Raji (cell line): ENCODE results near the gene TTC39C.

ENCODE experiments used
- POLR2A ChIP-seq: IDR thresholded peaks from 2 replicates; pipeline ENCODE4 v1.6.1; 2011; ENCODE audit warnings: low read depth, low read length, control low read depth; ENCODE audit not compliant: insufficient read depth

The TTC39C gene

GRCh38 chr18:24080861-24081260 is 66.3 kb downstream of the TTC39C start:
- no peak for TF ChIP-seq POLR2A

- no peak for TF ChIP-seq POLR2A
These were observed 69.0 kb downstream of the TTC39C start for GRCh38 chr18:24083550-24083949.

- TF ChIP-seq POLR2A = no peak
These were observed 71.5 kb downstream of the TTC39C start for GRCh38 chr18:24086082-24086481.

- TF ChIP-seq POLR2A = no peak
These were observed 74.5 kb downstream of the TTC39C start for GRCh38 chr18:24089076-24089475.

GRCh38 chr18:24089515-24090337 is 75.2 kb downstream of the TTC39C start:
- no peak for TF ChIP-seq POLR2A

- no peak for TF ChIP-seq POLR2A
These were observed 76.3 kb downstream of the TTC39C start for GRCh38 chr18:24090876-24091275.

- no peak for TF ChIP-seq POLR2A
These were observed 80.0 kb downstream of the TTC39C start for GRCh38 chr18:24094561-24094960.

- no peak for TF ChIP-seq POLR2A
These were observed 81.4 kb downstream of the TTC39C start for GRCh38 chr18:24095976-24096375.

- no peak for TF ChIP-seq POLR2A
These were observed 88.9 kb downstream of the TTC39C start for GRCh38 chr18:24103320-24104021.

GRCh38 chr18:24104486-24104885 is 89.9 kb downstream of the TTC39C start:
- no peak for TF ChIP-seq POLR2A

- no peak for TF ChIP-seq POLR2A
These were observed 94.1 kb downstream of the TTC39C start for GRCh38 chr18:24108641-24109040.

- no peak for TF ChIP-seq POLR2A
These were observed 97.4 kb downstream of the TTC39C start for GRCh38 chr18:24111936-24112335.

- no peak for TF ChIP-seq POLR2A
These were observed 97.9 kb downstream of the TTC39C start for GRCh38 chr18:24112464-24112863.

GRCh38 chr18:24112874-24113615 is 98.5 kb downstream of the TTC39C start:
- TF ChIP-seq POLR2A = no peak

- TF ChIP-seq POLR2A = no peak
These were observed 100.5 kb downstream of the TTC39C start for GRCh38 chr18:24114924-24115549.
